Tongue (tissue), 2 donors: ENCODE results near the gene XRCC6. TPM values are rescaled to one million over a fixed set of nuclear protein-coding genes. Genes with fewer than 3 reads are reported as not detected.
"Not testable (repeated sequence)": the region's sequence is repeated elsewhere in the genome, so short reads cannot be mapped to it uniquely, and the experiment has no call there.

Experiments used
- DNase-seq: peaks from one replicate; pipeline ENCODE4 v3.0.0-alpha.2; 2015
- total RNA-seq: library from RNA; depleted of rRNA; stranded (reverse); fragments of >200 nt; gene quantifications from one replicate; pipeline ENCODE4 v1.2.3, GENCODE V29; 2014

XRCC6 gene
- 240 TPM for total RNA-seq

- peak; percentile 100 for DNase-seq
Observed at GRCh38 chr22:41621099-41621910, at the start of gene XRCC6. XRCC6 (plus strand) TSS chr22:41621295; CDS start chr22:41622005, 710 bp downstream.

DNA sequence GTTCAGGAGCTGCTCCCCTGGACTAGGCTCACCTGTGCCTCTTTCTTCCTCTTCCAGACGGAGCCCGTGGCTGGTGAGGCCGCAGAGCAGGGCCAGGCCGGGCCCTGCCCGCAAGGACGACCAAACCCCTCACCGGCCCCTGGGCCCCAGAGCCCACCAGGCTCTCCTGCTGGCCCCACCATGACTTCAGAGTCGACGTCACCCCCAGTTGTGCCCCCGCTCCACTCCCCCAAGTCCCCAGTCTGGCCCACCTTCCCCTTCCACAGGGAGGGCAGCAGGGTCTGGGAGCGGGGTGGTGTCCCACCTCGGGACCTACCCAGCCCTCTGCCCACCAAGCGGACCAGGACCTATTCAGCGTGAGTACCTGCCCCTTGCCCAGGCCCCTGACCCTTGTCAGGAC is 49.3 kb upstream of the XRCC6 start:
- no peak for DNase-seq

DNA sequence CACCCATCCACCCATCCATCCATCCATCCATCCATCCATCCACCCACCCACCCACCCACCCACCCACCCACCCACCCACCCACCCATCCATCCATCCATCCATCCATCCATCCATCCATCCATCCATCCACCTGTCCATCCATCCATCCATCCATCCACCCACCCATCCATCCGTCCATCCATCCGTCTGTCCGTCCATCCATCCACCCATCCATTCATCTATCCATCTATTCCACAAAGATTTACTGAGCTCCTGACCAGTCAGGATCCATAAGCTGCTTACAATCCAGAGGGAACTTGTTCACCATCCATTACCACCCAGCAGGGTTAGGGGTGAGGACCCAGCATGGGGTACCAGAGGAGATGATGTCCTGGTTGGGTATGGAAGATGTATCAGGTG is 48.8 kb upstream of the XRCC6 start:
- not testable (repeated sequence) for DNase-seq

DNA sequence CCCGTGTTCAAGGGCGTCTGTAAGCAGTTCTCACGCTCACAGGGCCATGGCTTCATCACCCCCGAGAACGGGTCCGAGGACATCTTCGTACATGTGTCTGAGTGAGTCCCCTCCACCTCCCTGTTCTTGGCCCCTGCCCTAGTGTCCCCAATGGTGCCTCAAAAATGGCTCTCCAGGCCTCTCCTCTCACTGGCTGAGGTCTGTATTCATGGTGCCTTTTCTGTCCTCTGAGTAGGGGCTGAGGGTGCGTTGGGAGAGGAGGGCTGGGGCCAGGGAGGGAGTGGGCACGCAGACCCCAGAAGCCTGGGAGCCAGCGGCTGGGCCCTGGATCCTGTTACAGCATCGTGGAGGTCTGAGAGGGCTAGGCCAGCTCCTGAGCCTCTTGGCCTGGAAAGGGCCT is 47.4 kb upstream of the XRCC6 start:
- no peak for DNase-seq

- DNase-seq = peak; percentile 57
Observed at GRCh38 chr22:41574847-41575381, 46.2 kb upstream of the XRCC6 start.

DNA sequence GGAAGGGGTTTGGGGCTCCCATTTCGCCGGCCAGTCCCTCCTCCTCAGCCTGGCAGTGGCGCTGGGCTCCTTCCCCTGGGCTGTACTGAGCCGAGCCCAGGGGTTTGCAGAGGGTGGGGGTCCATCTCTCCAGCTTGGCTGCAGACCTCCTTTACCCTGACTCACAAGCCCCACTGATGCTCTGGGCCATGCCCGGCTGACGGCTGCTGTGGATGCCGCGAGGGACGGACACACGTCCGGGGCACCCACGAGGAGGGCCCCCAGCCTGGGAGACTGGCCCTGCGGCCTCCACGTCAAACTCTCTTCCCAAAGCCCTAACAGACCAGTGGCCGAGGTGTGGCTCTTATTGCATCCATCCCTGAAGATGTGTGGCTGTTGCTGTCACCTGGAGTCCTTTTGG is 45.6 kb upstream of the XRCC6 start:
- no peak for DNase-seq

GRCh38 chr22:41576877-41577276 is 44.2 kb upstream of the XRCC6 start:
- peak; percentile 70 for DNase-seq

GRCh38 chr22:41578114-41578513 is 43.0 kb upstream of the XRCC6 start:
- DNase-seq = no peak

DNA sequence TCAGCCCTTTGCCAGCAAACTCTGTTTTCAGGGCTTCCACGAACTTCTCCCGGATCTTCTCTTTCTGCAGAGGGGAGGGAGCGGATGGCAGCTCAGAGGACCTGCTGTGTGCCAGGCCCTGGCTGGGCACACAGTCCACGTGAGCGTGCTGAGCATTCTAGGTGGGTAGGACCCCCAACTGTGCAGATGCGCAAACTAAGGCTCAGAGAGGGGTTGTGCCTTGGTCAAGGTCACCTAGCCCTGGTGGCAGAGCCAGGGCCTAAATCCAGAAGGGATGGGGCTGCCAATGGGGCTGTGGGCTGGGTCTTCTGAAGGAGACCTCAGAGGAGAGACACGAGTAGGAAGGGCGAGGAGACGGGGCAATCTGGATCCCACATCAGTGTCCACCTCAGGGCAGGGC is 42.3 kb upstream of the XRCC6 start:
- no peak for DNase-seq

DNA sequence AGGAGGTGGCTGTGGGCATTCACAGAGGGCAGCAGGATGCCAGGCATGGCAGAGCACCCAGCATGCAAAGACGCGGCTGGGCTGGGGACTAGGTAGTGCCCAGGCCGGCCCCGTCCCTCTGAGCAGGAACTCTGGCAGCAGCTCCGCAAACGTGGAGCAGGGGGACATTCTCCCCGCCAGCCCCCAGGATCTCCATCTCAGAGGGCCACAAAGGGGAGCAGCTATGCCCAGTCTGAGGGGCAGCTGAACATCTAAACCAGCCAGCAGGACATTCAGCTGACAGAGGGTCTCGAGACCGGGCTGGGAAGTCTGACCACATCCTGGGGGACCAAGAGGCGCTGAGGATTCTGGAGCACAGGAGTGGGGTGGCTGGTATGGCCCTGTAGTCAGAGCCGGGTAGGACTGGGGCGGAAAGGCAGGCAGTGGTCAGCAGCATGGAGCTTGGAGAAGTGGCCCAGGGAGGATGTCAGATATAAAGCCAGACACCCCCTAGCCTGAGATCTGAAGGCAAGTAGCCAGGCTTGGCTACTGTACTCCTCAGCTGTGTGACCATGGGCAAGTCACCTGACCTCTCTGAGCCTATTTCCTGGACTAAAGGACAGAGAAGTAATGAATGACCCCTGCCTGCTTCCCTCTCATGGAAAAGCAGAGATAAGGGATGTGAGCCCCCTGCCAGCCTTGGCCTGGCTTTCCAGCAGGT is 41.6 kb upstream of the XRCC6 start:
- no peak for DNase-seq

GRCh38 chr22:41579997-41580355 is 41.1 kb upstream of the XRCC6 start:
- no peak for DNase-seq

DNA sequence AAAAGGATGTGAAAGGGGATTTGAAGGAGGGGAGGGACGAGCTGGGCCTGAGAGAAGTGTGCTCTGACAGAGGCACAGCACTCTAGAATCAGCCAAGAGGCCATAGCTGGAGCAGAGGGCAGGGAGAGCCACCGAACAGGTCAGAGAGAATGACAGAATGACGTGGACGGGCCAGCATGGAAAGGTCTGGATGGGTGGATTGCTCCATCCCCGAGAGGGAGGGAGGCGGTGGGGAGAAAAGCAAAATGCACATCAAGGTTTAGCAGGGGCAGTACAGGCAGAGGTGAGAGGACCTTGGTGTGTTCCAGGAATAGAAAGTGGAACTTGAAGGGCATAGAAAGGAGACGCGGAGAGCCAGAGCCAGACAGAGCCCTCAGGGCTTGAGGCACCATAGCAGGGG is 38.4 kb upstream of the XRCC6 start:
- DNase-seq = no peak

DNA sequence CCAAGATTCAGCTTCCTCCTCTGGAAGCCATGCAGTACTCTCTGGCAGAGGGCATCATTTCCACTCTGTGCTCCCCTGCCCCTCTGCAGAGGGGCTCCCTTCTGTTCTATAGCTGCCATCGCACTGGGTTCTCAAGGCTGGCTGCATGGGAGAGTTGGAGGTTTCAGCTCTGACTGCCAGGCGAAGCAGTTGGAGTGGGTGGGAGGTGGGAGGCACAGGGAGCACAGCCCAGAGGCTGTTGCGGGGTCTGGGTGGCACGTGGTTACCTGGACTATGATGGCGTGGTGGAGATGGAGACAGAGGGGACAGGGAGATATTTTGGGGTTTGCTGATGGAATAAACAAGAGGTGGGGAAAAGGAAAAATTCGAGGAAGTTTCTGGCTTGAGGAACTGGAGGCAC is 36.2 kb upstream of the XRCC6 start:
- no peak for DNase-seq

DNA sequence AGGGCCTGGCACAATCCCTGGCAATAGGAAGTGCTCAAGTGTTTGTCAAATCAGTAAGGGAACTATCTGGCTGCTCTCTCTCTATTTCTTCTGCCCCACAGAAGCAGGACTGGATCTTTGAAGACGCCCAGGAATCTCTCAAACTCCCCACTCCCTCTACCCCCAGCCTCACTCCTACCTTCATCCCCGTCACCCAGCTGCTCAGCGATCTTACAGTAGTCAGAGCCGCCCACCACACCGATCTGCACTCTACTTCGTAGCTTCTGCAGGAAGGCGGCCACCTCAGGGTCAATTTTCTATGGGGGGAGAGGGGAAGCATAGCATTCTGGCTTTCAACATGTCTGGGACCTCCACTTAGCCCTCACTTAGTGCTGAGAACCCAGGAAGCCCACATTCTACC is 35.2 kb upstream of the XRCC6 start:
- DNase-seq = no peak

DNA sequence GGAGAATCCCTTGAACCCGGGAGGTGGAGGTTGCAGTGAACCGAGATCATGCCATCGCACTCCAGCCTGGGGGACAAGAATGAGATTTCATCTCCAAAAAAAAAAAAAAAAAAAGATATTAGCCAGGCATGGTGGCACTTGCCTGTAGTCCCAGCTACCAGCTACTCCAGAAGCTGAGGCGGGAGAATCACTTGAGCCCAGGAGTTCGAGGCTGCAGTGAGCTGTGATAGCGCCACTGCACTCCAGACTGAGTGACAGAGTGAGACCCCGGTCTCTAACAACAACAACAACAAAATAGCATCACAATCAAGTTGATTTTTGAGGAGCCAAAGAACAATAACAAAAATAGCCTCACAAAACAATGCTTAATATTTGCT is 33.8 kb upstream of the XRCC6 start:
- no peak for DNase-seq

- DNase-seq = peak; percentile 100
Observed at GRCh38 chr22:41589391-41590241, 31.5 kb upstream of the XRCC6 start, which contains the start of gene PMM1. PMM1 (minus strand) TSS chr22:41589840; CDS start chr22:41589805, 35 bp downstream.

DNA sequence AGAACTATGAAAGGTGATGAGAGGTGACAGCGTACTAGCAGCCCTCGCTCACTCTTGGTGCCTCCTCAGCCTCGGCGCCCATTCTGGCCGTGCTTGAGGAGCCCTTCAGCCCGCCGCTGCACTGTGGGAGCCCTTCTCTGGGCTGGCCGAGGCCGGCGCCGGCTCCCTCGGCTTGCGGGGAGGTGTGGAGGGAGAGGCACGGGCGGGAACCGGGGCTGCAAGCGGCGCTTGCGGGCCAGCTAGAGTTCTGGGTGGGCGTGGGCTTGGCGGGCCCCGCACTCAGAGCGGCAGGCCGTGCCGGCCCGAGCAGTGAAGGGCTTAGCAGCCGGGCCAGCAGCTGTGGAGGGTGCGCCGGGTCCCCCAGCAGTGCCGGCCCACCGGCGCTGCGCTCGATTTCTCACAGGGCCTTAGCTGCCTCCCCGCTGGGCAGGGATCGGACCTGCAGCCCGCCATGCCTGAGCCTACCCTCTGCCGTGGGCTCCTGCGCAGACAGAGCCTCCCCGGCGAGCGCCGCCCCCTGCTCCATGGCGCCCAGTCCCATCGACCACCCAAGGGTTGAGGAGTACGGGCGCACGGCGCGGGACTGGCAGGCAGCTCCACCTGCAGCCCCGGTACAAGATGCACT is 27.6 kb upstream of the XRCC6 start:
- not testable (repeated sequence) for DNase-seq

DNA sequence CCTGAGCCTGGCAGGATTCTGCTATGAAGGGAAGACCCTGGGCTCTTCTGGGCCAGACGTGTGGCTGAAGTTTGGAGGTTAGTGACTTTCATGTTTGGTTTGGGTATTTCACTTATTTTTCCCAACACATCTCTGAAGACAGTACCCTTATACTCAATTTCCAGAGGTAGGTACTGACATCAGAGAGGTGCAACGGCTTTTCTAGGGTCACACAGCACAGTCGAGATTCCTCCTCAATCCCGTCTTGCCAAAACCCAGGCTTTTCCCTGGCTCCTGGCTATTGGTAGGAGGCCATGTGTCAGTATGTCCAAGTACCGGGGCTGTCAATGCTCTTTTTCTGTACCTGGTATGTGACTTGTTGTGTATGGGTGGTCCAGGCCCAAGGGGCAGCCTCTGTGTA is 25.4 kb upstream of the XRCC6 start:
- DNase-seq = no peak

- DNase-seq = peak; percentile 59
Observed at GRCh38 chr22:41596776-41597634, 24.1 kb upstream of the XRCC6 start.

- DNase-seq = no peak
Observed at GRCh38 chr22:41597635-41597953, 23.5 kb upstream of the XRCC6 start.

- no peak for DNase-seq
Observed at GRCh38 chr22:41598081-41598480, 23.0 kb upstream of the XRCC6 start.
